Kidney (tissue), 14 donors: ENCODE results near the gene TLX1. TPM values are rescaled to one million over a fixed set of nuclear protein-coding genes. Genes with fewer than 3 reads are reported as not detected.

Experiments
- DNase-seq, 5 donors: peaks; one replicate each; pipeline ENCODE4 v3.0.0-alpha.2; 2013 to 2020
- FAIRE-seq: peaks from 2 replicates; lab custom pipeline; 2012; peaks lifted over from hg19 to GRCh38; lab: Jason Lieb, UNC
- H3K27ac ChIP-seq, 2 donors: one replicate each; pipeline ENCODE4 v1.7.0; 2013; ENCODE audit warnings: low read depth in 2 of 2, low read length in 2 of 2, inconsistent platforms in 1 of 2
- H3K27me3 ChIP-seq: one replicate; pipeline ENCODE4 v1.7.1; 2013; ENCODE audit warnings: low read length, inconsistent platforms; ENCODE audit not compliant: control insufficient read depth, insufficient read depth
- H3K36me3 ChIP-seq, 3 donors: one replicate each; pipeline versions ENCODE4 v1.7.0 to v1.7.1; 2013; ENCODE audit warnings: low read length in 3 of 3, control low read depth in 1 of 3, inconsistent platforms in 1 of 3; ENCODE audit not compliant: insufficient read depth in 3 of 3, control insufficient read depth in 2 of 3
- H3K4me1 ChIP-seq, 3 donors: one replicate each; pipeline versions ENCODE4 v1.7.0 to v1.7.1; 2013; ENCODE audit warnings: low read length in 3 of 3, inconsistent platforms in 1 of 3, low read depth in 1 of 3; ENCODE audit not compliant: control insufficient read depth in 2 of 3, insufficient read depth in 2 of 3
- H3K4me3 ChIP-seq, 3 donors: one replicate each; pipeline versions ENCODE4 v1.7.0 to v1.8.1; 2013; ENCODE audit warnings: low read length in 3 of 3, control low read depth in 1 of 3, inconsistent platforms in 1 of 3
- H3K9ac ChIP-seq, 3 donors: one replicate each; pipeline versions ENCODE4 v1.7.0 to v1.7.1; 2013; ENCODE audit warnings: low read length in 3 of 3, control low read depth in 1 of 3, inconsistent platforms in 1 of 3
- H3K9me3 ChIP-seq, 3 donors: one replicate each; pipeline versions ENCODE4 v1.7.0 to v1.7.1; 2013; ENCODE audit warnings: low read length in 3 of 3, control low read depth in 1 of 3, inconsistent platforms in 1 of 3; ENCODE audit not compliant: control insufficient read depth in 2 of 3, insufficient read depth in 1 of 3
- CTCF ChIP-seq: IDR thresholded peaks from 3 replicates; pipeline ENCODE4 v1.5.1; 2012; ENCODE audit warnings: mild to moderate bottlenecking, moderate library complexity, borderline replicate concordance; ENCODE audit not compliant: insufficient read depth; ENCODE audit errors: extremely low read depth
- intact Hi-C: fragments of 100-400 bp; cut with DNase I; formaldehyde crosslinking; loops from one replicate; pipeline ENCODE4 v1.11.1; 2022
- polyA plus RNA-seq: library from polyadenylated mRNA; stranded (reverse); fragments of 350-450 nt; fragmentation: Illumina TruSeq; extraction: RNeasy Lipid Tissue Mini Kit (QIAGEN cat#74804); gene quantifications from one replicate; pipeline ENCODE4 v1.2.3, GENCODE V29; 2014; ENCODE audit warnings: low read depth, low replicate concordance; ENCODE audit not compliant: insufficient read depth
- total RNA-seq: library from RNA; stranded (reverse); fragmentation: NEBNext Ultra II Directional; extraction: Animal tissue kit (Norgen Biotek cat#: 25700); gene quantifications from one replicate; pipeline ENCODE4 v1.2.1, GENCODE V29; 2021
- donor health status: control.
- donor health status: control.
- donor health status: control.
- donor health status: control.
- donor health status: control.
- donor health status: DM: yes; HTN: yes; CAD: no.
- donor health status: Normal renal cell carcinoma (clear cell type).

TLX1 gene
- total and polyA plus RNA-seq, 2 donors from 2014 or later, result not detected

- no peaks in the 10 kb centered on the region for H3K9me3 ChIP-seq
- FAIRE-seq (no peak), DNase-seq (no peak)
- H3K36me3 ChIP-seq, result no peaks in the 10 kb centered on the region
- no peak overlapping the region for H3K4me3 ChIP-seq
- no peaks in the 10 kb centered on the region for H3K4me1 ChIP-seq
- no peak for TF ChIP-seq CTCF
- H3K9ac ChIP-seq, result no peak overlapping the region
- H3K27me3 ChIP-seq, result peaks cover 3% of the 10 kb centered on the region
- intact Hi-C loops, result no loop called here
- H3K27ac ChIP-seq, result no peak overlapping the region
Observed at GRCh38 chr10:101091546-101092290, 39.4 kb upstream of the TLX1 start.

GRCh38 chr10:101092881-101093354 is 38.2 kb upstream of the TLX1 start:
- Histone ChIP-seq H3K36me3 (no peaks in the 10 kb centered on the region), H3K27me3 (peaks cover 4% of the 10 kb centered on the region), H3K27ac (no peak overlapping the region), H3K4me1 (no peaks in the 10 kb centered on the region), H3K4me3 (no peak overlapping the region), H3K9me3 (no peaks in the 10 kb centered on the region), H3K9ac (no peak overlapping the region)
- intact Hi-C loops, result no loop called here
- FAIRE-seq (no peak), DNase-seq (peak in 3 of 5 donors; percentile 39 to 54 (median 48))
- no peak for TF ChIP-seq CTCF

- H3K4me1 ChIP-seq, result no peaks in the 10 kb centered on the region
- H3K27ac ChIP-seq, result no peak overlapping the region
- H3K9ac ChIP-seq, result no peak overlapping the region
- DNase-seq, result peak in 4 of 5 donors; percentile 60 to 78 (median 68)
- H3K27me3 ChIP-seq, result peaks cover 5% of the 10 kb centered on the region
- FAIRE-seq, result no peak
- intact Hi-C loops, result no loop called here
- H3K9me3 ChIP-seq, result no peaks in the 10 kb centered on the region
- TF ChIP-seq CTCF, result no peak
- H3K36me3 ChIP-seq, result no peaks in the 10 kb centered on the region
- no peak overlapping the region for H3K4me3 ChIP-seq
Observed at GRCh38 chr10:101094121-101094879, 36.8 kb upstream of the TLX1 start.
